NCI-H345 (cell line): ENCODE data around the gene LEFTY2.
"Not testable (repeated sequence)": the region's sequence is repeated elsewhere in the genome, so short reads cannot be mapped to it uniquely, and the experiment has no call there.

ENCODE experiments used
- DNase-seq: peaks from one replicate; lab custom pipeline; 2025; lab: John Stamatoyannopoulos, UW

LEFTY2 gene

DNA sequence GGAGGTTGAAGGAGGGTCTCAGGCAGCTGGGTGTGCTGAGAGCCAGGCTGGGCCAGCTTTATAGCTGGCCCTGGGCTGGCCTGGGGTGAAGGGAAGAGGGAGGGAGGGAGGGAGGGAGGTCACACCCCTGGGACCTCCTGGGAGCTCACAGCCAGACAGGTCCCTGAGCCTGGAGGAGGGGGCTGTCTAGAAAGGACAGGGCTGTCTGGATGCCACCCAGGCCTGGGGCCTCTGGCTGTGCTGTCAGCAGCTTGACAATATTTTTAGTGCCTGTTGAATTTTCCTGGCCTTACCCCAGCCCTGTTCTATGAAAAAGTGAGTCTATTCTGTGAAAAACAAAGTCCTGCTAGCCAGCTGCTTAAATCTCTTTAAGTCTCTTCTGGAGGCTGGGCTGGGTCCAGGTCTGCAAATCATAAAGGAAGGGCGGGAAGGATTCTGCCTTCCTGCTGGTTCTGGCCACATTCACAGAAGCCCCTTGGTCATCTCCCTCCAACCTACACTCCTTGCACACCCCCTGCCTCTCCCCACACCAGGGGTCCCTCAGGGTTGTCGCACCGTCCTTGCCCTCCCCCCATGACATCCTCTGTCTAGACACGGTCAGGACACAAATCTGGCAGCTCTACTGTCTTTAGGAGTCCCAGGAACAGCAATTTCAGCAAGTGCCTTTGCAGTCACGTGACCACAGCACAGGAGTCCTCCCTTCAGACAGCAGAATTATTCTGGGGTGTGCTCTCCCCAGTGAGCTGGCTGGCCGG, at the start of gene LEFTY2:
Gene LEFTY2 (minus strand): TSS at position 34 of the 755 bp plus-strand sequence. CDS start 80 bp downstream, outside the sequence.
- no peak for DNase-seq

DNA sequence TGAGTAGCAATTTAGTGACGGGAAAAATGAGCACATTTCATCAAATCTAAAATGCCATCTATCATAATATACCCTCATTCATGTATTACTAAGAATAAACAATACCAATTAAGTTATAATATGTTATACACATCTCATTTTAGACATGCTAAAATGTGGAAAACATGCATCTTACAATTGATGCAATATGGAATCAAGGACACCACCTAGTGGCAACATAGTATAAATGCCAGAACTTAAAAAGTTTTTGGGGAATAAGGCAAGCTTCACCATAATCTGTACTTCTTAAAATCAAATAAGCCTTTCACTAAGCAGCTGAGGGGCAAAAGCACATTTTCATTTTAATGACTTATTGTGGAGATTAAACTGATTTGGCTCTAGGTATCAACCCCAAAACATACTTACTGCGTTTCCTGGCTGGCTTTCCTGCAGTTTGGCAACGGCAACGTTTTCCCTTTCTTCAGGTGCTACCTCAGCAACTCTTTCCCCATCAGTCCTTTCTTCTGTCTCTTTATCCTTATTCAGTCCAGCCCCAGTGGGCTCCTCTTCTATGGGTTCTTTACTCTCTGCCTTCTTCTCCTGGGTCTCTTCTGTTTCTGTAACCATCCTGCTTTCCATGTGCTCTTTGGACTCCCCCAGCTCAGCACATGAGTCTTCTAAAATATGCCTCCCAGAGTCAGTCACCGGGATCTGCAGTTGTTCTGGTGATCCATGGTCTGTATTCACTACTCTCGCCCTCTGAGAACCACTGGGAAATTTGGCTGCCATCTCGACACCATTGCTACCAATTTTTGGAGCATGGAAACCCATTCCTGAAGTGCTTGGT, 46.7 kb upstream of the LEFTY2 start:
- DNase-seq: peak; percentile 27

- DNase-seq: no peak
Measured at GRCh38 chr1:225981714-225982113, 40.7 kb upstream of the LEFTY2 start.

GRCh38 chr1:225980005-225980836, 39.2 kb upstream of the LEFTY2 start:
- DNase-seq: peak; percentile 48

DNA sequence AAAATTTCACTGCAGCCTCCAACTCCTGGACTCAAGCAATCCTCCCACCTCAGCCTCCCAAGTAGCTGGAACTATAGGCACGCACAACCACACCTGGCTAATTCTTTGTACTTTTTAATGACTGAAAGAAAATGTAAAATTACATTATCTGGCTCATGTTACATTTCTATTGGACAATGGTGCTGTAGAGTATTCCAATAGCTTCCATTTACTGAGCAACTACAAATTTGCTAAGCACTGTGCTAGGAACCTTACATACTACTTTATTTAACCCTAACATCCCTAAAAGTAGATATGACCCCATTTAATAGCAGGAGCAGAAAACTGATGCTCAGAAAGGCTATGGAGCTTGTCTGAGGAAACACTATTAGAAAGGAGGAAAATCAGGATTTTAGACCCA, 38.4 kb upstream of the LEFTY2 start:
- no peak for DNase-seq

GRCh38 chr1:225977937-225978748, 37.1 kb upstream of the LEFTY2 start:
- DNase-seq: no peak

GRCh38 chr1:225975146-225975545, 34.1 kb upstream of the LEFTY2 start:
- not testable (repeated sequence) for DNase-seq

- DNase-seq: no peak
Measured at GRCh38 chr1:225974454-225974853, 33.4 kb upstream of the LEFTY2 start.

DNA sequence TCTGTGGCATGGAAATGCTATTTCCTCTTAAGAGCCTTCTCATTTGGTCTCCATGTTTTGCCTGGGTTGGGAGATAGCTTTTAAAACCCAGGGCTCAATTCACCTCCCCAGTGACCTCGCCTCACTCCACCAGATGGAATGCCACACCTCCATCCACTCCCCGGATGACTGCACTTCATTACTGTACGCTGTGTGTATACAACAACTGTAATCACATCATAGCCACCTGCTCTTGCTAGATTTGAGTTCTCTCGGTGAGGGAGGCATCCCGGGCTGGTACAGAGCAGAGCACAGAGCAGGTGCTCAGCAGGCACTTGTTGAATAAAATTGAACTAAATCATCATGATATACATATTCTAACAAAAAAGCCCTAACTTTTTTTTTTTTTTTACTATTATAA, 32.1 kb upstream of the LEFTY2 start:
- peak; percentile 78 for DNase-seq

DNA sequence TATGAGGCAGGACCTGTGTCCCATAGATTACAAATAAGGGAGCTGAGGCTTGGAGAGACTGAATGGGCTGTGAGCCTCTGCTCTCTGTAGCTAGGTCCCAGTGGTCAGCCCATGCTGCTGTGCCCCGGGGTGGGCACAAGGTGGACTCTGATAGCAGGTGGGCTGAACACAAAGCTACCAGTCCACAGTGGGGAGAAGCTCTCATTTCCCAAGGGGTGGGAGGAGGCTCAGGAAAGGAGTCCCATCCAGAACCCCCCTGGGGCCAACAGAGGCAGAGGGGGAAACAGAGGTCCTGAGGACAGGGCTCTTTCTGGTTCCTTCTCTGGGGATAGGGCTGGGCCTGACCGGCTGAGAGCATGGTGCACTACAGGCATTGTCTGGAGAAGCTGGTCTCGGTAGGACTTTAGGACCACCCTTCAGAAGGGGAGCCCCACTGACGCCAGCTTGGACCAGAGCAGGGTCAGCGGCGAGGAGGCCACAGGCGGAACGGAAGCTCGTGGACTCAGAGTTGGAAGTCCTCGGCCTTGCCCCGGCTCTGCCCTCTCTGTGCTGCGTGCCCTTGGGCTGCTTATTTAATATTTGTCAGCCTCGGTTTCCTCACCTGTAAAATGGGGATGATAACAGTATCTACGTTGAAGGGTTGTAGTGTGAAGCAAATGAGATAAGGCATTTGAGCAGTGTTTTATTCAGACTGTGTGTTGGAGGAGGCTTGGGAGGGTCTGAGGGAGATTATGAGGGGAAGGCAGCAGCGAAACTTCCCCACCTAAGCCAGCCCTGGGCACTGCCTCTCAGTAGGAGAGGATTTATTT, 31.5 kb upstream of the LEFTY2 start:
- DNase-seq: no peak

GRCh38 chr1:225970592-225971157, 29.7 kb upstream of the LEFTY2 start:
- not testable (repeated sequence) for DNase-seq

DNA sequence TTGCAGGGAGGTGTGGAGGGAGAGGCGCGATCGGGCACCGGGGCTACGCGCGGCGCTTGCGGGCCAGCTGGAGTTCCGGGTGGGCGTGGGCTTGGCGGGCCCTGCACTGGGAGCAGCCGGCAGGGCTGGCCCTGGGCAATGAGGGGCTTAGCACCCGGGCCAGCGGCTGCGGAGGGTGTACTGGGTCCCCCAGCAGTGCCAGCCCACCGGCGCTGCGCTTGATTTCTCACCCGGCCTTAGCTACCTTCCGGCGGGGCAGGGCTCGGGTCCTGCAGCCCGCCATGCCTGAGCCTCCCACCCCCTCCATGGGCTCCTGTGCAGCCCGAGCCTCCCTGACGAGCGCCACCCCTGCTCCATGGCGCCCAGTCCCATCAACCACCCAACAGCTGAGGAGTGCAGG, 28.7 kb upstream of the LEFTY2 start:
- not testable (repeated sequence) for DNase-seq

- no peak for DNase-seq
Measured at GRCh38 chr1:225965231-225965630, 24.2 kb upstream of the LEFTY2 start.

DNA sequence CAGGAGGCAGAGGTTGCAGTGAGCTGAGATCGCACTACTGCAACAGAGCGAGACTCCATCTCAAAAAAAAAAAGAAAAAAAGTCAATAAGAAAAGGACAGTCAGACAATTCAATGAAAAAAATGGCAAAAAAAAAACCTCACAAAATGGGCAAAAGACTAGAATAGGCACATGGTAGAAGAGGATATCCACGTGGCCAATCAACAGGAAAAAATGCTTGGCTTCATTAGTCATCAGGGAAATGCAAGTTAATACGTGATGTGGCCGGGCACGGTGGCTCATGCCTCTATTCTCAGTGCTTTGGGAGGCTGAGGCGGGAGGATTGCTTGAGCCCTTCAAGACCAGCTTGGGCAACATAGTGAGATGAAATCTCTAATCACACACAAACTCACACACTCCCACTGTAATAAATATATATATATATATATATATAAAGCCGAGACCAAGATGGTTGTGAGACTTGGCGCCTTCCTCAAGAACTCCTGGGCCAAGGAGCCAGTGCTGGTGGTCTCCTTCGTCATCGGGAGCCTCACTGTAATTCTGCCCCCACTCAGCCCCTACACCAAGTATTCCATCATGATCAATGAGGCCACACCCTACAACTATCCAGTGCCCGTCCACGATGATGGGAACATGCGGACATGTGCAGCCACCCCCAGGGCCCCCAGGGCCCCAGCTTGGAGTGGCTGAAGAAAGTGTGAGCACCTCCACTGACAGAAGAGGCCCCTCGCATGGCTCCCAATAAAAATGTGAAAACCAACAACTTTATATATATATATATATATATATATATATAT, 22.9 kb upstream of the LEFTY2 start:
- DNase-seq: no peak

- no peak for DNase-seq
Measured at GRCh38 chr1:225962440-225962975, 21.5 kb upstream of the LEFTY2 start.

- DNase-seq: no peak
Measured at GRCh38 chr1:225961659-225962439, 20.8 kb upstream of the LEFTY2 start.

- DNase-seq: no peak
Measured at GRCh38 chr1:225958041-225958440, 17.0 kb upstream of the LEFTY2 start.

- no peak for DNase-seq
Measured at GRCh38 chr1:225954753-225955152, 13.7 kb upstream of the LEFTY2 start.
